HG03159 (cell line): ENCODE measurements around the gene MBIP.

ENCODE experiments used
- ATAC-seq: cut with Tn5 transposase; IDR thresholded peaks from one replicate; pipeline ENCODE4 v1.9.1; 2021; ENCODE audit warnings: mild to moderate bottlenecking, moderate library complexity; ENCODE audit not compliant: unreplicated experiment

The MBIP gene

DNA sequence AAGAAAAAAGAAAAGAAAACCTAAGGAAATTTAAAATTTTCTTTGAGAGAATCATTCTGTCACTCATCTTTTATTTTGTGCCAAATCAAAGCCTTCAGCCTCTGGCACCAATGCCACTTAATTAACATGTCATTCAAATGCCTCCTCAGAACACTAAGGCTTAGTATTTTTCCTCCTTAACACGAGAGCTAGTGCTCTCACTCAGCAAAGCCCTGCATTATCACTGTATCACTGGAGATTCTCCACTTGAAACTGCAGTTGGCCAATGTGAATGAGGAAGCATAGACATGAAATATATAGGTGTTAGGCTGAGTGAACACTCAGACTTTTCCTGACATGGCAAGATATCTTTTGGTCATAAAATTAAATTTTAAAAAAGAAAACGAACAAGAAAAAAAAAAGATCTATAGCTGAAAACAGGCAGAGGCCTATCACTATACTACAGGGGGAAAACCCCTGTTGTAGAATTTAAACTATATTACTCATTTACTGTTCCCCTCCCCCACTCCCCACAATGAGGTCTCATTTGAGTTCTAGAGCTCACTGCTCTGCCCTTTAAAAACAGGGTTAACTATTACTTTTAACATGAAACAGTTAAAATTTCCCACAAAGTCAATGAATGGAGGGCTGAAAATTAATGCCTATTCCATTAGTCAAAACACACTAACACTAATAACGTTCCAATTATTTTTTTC, 5.1 kb downstream of the MBIP start:
- ATAC-seq: peak; percentile 69

DNA sequence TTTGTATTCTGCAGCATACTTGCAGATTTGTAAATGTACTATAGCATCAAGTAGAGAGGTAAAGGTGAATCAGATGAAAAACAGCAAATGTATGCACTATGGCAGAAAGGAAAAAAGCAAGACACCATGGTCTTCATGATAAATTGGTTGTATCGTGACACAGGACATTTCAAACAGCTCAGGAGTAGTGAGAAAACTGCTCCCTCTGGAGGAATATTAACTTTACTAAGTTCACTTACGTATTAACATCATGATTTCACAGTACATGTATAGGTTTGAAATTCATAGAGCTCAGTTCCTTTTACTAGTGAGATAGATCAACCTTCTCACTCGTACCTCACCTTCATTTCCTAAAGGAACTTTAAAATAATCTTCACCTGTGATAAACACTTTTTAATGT, 6.5 kb downstream of the MBIP start:
- ATAC-seq: no peak

DNA sequence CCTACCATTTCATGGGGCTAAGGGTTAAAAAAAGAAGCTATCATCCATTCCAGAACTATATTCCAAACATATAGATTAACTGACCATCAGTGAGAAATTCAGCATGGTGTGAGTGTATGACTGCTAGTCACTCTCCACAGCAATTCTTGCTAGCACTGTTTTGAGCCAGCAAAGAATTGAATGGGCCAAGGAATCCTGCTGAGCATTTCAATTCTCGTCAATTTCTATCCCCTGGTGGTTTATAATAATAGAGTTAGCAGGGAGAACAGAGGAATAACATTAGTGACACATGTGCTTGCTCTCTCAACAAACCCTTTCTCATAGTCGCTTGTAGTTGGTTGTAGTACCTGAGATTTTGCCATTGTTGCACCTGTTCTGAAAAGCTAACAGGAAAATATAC, 7.2 kb downstream of the MBIP start:
- ATAC-seq: no peak

DNA sequence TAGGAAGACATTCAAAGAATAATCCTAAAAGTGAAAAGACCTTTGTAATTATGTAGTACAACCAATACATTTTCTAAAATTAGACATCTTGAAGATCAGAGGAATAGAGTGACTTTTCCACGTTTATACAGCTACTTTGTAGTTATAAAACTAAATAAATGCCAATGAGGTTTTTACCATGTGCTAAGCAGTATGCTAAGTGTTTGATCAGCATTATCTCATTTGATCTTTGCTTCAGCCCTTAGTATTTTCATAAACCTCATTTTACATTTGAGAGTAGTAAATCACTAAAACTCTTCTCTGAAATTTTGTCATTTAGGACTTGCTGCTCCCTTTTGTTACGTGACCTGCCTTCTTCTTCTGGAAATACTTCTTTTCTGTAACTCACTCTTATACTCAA, 13.6 kb downstream of the MBIP start:
- no peak for ATAC-seq

DNA sequence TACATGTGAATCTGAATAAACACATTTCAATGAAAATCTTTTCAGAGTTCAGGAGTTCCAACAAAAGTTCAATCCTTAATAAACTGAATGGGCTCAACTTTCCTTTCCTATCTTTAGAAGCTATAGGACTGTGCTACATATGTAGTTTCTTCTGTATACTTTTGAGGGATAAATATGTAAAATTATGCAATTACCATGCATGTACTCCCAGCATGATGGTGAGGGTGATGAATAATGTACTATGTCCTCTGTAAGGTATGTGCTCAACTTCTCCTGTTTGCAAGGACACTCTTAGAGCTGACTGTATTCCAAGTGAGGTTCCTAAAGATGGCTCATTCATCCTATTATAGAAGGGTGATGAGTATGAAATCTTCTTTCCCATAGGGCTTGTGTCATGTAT, 15.5 kb downstream of the MBIP start:
- no peak for ATAC-seq

DNA sequence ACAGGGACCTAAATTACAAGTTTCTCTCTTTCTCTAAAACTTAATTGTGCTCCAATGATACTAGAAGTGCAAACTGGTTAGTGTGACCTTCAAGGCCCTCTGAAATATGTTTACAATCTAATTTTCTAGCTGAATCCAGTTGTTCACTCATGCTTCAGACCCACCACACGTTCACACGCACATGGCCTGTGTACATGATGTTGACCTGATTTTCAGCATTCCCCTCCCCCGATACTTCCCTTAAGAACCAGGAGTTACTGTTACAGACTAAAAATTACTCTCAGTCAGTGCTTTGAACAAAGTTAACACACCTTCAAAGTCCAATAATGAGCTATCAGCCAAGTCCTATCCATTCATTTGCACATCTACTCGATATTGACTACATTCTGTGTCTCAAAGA, 16.5 kb downstream of the MBIP start:
- no peak for ATAC-seq

DNA sequence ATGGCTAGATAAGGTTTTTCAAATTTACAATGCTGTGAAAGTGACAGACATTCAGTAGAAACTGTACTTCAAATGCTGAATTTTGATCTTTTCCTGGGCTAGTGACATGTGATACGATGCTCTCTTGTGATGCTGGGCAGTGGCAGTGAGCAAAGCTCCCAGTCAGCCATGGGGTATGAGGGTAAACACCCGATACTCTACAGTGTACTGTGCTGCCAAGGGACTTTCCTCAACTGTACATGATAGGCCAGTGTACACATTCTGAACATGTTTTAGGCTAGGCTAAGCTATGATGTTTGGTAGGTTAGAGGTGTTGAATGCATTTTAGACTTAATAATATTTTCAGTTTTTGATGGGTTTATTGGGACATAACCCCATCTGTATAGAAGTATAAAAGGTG, 17.6 kb downstream of the MBIP start:
- ATAC-seq: no peak

DNA sequence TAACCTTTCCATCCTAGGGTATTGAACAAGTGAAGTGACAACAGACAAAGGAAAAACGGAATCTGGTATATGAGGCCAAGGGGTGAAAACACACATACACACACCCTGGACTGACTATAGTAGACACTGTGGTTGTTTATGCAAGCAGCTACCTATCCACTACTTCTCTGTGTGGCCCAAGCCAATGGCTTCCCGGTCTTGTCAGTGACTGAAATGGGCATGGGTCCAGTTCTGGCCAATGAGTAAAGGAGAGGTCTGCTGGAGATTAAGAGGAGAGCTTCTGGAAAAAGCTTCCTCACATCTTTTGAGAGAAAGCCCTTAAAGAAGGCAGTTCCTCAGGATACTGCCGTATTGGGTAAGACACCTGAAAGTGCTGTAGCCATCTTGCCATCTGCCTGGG, 19.3 kb downstream of the MBIP start:
- no peak for ATAC-seq

DNA sequence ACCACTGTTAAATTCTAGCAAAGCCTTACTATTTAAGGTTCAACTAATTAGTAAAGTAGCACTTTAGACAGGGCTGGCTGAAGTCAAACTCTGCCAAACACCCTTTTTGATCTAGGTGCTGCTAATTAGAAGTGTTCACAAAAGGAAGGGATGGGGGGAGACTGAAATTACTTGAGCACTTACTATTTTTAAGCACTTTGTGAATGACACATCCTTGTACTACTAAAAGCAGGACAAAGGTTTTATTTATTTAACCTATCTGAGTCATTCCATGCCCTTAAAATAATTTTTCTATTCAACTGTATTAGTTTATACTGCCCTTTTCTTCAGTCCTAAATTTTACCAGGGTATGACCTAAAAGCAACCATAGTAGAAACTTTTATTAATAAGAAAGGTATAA, 20.1 kb downstream of the MBIP start:
- no peak for ATAC-seq

DNA sequence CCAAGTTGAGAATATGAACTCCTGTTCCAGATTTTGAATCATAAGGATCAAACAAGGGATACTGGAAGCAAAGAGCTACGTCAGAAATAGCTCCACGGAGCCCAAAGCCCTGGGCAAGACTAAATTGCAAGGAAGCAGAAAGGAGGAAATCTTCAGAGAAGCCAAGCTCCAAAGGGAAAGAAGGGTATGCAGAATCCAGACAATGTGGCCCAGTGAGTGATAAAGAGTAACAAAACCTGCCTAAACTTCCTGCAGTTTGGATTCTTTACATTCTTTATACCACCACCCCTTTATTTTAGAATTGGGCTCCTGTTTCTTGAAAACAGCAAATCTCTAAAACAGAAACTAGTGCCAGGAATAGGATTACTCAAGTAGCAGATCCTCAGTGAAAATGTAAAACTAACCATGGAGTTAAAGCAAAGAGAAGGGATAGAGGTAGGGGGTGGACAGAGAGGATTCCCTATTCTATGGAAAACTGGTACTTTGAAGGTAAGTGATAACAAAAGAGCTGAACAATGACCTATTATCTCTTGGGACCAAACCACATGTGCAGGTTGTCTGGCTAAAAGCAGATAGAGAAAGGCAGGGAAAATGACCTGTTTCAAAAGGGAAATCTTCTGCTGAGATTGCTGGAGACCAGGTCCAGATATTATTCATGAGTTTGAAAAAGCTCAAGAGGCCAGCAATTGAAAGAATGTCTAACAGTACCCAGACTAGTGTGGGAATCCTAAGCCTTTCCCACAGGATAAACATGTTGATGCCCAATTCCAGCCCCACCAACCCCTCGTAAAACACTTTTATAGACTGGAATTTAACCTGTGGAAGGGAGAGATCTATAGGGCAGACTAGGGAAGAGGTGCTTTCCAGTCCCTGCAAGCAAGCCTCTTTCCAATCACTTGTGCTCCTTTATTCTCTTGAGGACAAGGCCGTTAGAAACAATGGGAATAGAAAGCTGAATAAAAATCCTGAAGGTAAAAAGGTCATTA, 24.5 kb downstream of the MBIP start:
- no peak for ATAC-seq

DNA sequence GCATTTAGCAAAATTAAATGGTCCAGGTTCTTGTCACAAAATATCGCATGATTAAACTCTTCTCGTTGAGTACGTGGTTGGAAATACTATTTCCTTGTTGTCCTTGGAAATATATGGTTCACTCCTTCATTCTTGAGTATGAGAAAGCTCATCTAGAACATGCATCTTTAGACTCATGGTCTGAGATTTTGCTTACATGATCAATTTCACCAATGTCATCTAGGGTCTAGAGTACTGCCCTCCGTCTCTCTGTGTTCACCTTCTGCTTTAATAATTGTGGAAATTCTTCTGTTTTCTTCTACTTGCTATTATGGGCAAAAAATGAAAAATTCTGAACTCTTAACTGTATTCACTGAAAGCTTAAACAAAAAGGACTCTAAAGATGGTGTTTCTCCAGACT, 25.9 kb downstream of the MBIP start:
- no peak for ATAC-seq

DNA sequence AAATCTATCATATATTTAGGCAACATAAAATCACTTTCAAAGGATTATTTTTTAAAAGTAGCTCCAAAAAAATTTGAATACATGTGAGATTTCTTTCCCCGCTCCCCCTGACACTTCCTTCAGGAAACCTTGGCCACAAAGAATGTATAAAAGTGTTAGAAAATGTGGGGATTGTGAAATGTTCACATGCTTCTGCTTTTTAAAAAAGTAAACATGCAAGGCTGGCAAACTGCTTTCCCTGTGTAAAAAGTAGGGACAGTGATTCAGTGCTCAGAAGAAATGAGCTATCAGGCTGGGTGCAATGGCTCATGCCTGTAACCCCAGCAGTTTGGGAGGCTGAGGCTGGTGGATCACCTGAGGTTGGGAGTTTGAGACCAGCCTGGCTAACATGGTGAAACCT, 26.6 kb downstream of the MBIP start:
- ATAC-seq: no peak

DNA sequence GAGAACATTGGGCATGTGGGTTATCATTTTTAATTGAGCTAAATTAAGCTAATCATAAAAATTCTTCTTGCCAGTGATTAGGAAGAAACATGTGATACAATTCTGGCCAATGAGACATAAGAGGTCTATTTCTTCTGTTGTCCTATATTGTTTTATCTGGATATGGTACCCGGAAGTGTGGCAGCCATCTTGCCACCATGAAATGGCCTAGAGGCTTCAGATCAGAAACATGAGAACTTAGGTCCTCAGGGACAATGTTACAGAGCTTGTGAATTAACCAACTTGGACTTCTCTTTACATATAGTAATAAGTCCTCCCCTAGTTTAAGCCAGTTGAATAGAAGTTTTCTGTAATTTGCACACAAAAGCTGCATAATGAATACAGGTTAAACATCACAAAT, 30.5 kb downstream of the MBIP start:
- ATAC-seq: no peak

DNA sequence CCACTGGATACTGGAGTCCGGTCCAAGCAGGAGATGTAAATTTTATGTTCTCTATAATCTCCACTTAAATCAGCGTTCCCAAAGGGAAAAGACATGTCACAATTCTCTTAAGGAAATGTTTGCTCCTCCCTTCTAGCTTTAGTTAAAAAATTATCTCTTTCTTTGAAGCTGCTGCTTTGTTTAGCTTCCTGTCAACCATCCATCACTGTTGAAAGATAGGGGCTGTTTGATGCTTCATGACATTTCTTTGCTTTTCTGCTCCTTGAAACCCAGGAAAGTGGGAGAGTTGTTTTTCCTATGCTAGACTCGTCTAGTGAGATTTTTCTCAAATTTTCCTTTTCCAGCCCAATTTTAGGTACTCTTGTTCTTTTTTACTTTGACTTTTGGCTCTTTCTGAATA, 31.9 kb downstream of the MBIP start:
- no peak for ATAC-seq

DNA sequence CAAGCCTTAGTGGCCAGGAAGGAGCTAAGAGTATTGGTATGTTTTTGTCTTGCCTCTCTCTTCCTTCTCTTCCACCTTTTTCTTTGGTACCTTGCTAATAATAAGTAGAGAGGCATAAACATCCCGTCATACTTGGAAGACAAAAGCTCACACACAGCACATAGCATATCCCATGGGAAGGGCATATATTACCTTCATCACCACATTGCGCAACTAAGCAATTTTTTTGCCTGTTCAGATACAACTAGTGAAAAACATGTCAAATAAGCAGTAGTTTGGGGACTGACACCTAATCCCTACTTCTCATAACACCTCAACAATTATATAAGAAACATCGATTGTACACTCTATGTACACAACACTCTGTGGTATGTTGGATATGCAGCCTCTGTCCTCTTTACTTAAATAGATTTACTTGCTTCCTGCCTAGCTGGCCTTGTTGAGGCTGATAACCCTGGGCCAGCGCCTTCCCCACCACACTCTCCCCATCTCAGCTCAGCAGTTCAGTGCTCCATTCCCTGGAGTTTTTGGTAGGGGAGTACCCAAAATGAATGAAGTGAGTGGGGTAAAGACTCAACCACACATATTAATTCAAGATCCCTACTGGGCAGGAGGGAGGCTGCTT, 35.4 kb downstream of the MBIP start:
- ATAC-seq: no peak

DNA sequence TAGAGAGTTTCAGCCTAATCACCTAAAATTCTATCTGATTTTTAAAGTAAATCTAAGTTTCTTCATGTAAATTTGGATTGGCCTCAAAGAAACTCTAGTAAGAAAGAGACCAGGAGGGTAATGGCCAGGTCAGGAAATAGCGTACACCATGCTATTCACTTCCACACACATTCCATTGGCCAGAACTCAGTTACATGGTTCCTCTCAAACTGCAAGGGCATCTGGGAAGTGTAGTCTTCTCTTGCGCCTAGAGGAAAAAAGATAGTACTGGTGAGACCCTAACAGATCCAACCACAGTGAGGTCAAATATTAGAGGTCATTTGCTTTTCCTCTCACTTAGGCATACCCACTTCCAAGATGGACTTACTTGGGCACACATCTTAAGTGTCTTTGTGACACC, 39.1 kb downstream of the MBIP start:
- no peak for ATAC-seq

DNA sequence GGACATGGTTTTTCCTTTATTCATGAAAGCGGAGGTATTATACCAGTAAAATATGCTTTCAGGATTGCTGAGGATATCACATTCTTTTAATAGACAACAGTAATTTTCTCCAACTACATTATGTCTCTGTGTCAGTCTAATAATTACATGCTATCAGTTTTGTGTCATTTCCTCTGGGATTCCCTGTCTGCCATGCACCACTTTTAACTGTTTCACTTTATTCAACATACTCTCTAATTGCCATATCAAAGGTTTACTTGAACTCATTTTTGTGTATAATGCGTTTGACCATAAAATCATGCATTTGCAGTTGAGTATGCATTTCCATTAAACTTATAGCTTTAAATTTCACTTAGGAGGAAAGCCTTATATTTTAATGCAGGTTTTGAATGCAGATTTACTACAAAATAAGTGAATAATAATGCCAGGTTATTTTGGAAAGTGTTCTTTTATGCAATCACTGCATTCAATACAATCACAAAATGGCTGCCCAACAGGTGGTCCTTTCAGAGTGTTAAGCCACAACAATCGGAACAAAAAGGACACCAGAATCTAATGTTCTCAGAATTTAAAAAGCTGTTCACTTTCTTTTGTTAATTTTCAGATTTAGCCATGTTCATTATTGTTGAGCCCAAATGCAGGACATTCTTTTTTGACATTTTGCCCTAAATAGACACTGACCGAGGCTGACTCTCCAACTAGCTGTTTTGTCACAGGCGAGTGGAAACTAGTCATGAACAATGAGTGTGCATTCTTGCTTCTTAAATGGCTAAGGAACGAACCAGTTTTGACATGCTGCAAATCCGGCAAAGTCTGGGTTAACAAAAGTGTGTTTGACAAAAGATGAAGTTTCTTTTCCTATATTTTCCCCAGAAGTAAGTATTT, 40.9 kb downstream of the MBIP start:
- ATAC-seq: no peak

DNA sequence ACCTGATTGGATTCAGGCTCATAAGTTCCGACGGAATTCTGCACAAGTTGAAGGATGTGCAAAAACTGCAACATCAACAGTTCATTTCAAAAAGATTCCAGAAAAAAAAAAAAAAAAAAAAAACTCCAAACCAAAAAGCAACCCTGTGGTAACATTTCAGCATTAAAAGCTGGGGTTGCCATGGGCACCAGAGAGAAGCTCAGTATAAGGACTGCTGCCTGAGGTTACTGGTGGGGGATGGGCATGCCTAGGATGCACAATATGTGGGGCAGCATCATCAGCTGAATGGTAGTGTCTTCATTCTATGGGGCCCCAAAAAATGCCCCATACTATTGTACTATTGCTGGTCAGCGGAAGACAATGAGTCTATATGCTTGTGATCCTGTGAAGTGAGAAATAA, 44.7 kb downstream of the MBIP start:
- ATAC-seq: no peak

DNA sequence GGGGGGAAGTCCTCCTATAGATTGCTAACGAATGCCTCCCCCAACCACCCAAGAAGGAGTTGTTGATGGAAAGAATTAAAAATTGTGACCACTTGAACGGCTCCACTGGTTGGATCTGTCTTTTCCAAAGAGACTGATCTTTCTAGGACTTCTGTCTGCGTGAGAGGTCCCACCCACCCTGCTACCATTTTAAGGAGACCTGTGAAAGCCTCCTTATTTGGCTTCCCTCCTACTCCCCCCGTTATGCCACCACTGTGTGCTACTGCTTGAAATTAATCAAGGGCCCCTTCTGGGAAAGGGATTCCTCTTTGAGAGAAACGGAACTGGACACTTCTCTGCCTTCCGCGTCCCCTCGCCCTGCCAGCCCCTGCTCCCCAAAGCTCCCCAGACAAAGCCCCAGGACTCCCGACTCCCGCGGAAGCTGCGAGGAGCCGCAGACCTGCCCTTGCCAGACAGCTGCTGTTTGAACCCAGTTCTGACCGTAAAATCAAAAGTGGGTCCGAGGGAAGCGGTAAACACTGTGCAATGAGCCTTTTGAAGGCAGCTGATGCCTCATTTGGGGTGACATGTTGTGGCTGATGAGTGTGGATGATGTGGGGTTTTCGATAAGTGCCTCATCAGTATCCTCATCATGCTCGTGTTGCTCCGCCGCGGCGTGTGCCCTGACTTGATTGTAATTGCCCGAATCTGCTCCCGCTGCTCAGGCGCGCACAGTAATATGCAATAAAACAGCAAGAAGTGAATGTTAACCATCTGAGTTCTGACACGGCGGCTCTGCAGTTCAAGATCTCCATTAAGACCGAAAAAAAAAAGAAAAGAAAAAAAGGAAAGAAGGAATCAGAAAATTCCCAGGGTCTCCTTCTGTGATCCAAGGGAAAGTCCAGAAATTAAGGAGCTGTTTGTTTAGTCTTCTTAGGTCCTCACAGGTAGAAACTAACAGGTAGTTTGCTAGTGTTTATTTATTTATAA, 48.2 kb downstream of the MBIP start:
- ATAC-seq: no peak

DNA sequence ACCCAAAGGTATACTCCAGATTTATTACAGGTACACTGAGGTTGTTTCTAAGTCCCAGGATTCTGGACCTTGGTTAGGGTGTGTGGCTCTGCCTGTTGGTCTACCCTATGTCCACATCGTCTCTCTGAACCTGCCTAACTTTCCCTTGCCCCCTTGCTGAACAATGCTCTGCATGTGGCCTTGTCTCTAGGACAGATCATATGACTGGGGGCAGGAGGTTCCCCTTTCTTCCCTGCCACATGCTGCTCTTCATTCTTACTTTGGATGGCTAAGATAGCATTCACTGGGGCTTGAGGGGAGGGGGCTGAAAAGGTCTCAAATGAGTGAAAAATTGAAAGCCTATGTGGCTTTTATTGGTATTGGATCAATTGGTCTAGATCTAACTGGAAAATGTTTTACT, 49.2 kb downstream of the MBIP start:
- no peak for ATAC-seq
